Neural cell (in vitro differentiated cells): Measurements from ENCODE around the gene PLD3. TPM values are rescaled to one million over a fixed set of nuclear protein-coding genes. Genes with fewer than 3 reads are reported as not detected.

Experiments used
- H2AFZ ChIP-seq: fragments of 200-600, 300-800 bp; sonication (generic), shearing (Covaris generic); 2 replicates; pipeline ENCODE4 v1.6.0; 2014; ENCODE audit warnings: low read depth, mild to moderate bottlenecking, antibody characterized with exemption, low read length, moderate library complexity
- H3F3A ChIP-seq: fragments of 200-600 bp; shearing (Covaris generic); 2 replicates; pipeline ENCODE4 v1.6.1; 2016; ENCODE audit warnings: mild to moderate bottlenecking, moderate library complexity, mixed read lengths, antibody characterized with exemption, low read length; ENCODE audit not compliant: insufficient read depth, poor library complexity, severe bottlenecking
- H3K27ac ChIP-seq: fragments of 200-600, 300-800 bp; sonication (generic), shearing (Covaris generic); 2 replicates; pipeline ENCODE4 v1.5.1; 2014; ENCODE audit warnings: mild to moderate bottlenecking, low read length, moderate library complexity
- H3K27me3 ChIP-seq: fragments of 300-800, 200-600 bp; sonication (generic), shearing (Covaris generic); 2 replicates; pipeline ENCODE4 v1.6.0; 2014; ENCODE audit warnings: mild to moderate bottlenecking, low read depth, low read length, moderate library complexity; ENCODE audit not compliant: insufficient read depth
- H3K36me3 ChIP-seq: fragments of 300-800, 200-600 bp; sonication (generic), shearing (Covaris generic); 2 replicates; pipeline ENCODE4 v1.5.1; 2014; ENCODE audit warnings: mild to moderate bottlenecking, antibody characterized with exemption, low read length, moderate library complexity; ENCODE audit not compliant: insufficient read depth
- H3K4me2 ChIP-seq: fragments of 300-800, 200-600 bp; sonication (generic), shearing (Covaris generic); 2 replicates; pipeline ENCODE4 v1.6.0; 2014; ENCODE audit warnings: mild to moderate bottlenecking, low read length
- H3K4me3 ChIP-seq: fragments of 300-800, 200-600 bp; sonication (generic), shearing (Covaris generic); 2 replicates; pipeline ENCODE4 v1.5.1; 2014; ENCODE audit warnings: mild to moderate bottlenecking, low read length, moderate library complexity
- H3K79me2 ChIP-seq: fragments of 200-600 bp; shearing (Covaris generic); replicated peaks from 2 replicates; pipeline ENCODE4 v1.6.0; 2014; ENCODE audit warnings: mild to moderate bottlenecking, low read length, moderate library complexity; ENCODE audit not compliant: insufficient read depth
- H3K9ac ChIP-seq: fragments of 300-800, 200-600 bp; sonication (generic), shearing (Covaris generic); 2 replicates; pipeline ENCODE4 v1.6.1; 2016; ENCODE audit warnings: mild to moderate bottlenecking, low read length, mixed read lengths
- H3K9me2 ChIP-seq: fragments of 200-600 bp; shearing (Covaris generic); 2 replicates; pipeline ENCODE4 v1.6.1; 2016; ENCODE audit warnings: mild to moderate bottlenecking, low read length, mixed read lengths; ENCODE audit not compliant: insufficient read depth
- H3K9me3 ChIP-seq: fragments of 200-600, 300-800 bp; sonication (generic), shearing (Covaris generic); 2 replicates; pipeline ENCODE4 v1.6.1; 2016; ENCODE audit warnings: mild to moderate bottlenecking, mixed run types, low read length, moderate library complexity, mixed read lengths
- H4K20me1 ChIP-seq: fragments of 200-600 bp; shearing (Covaris generic); 2 replicates; pipeline ENCODE4 v1.6.1; 2016; ENCODE audit warnings: mild to moderate bottlenecking, mixed run types; ENCODE audit not compliant: insufficient read depth
- CTCF ChIP-seq: fragments of 450-650 bp; IDR thresholded peaks from 2 replicates; pipeline ENCODE4 v1.5.1; 2014; ENCODE audit warnings: antibody characterized with exemption, mild to moderate bottlenecking, moderate library complexity; ENCODE audit not compliant: poor library complexity, severe bottlenecking
- EP300 ChIP-seq: fragments of 450-650 bp; conservative IDR thresholded peaks from 2 replicates; pipeline ENCODE4 v1.6.1; 2014; ENCODE audit warnings: antibody characterized with exemption, mild to moderate bottlenecking, moderate library complexity; ENCODE audit not compliant: poor library complexity, severe bottlenecking
- EZH2 ChIP-seq: fragments of 200-600, 300-800 bp; shearing (Covaris generic), sonication (generic); IDR thresholded peaks from 2 replicates; pipeline ENCODE4 v1.6.1; 2014; ENCODE audit warnings: antibody characterized with exemption, low read length, borderline replicate concordance, mild to moderate bottlenecking; ENCODE audit not compliant: insufficient read depth, poor library complexity, severe bottlenecking
- MXI1 ChIP-seq: fragments of 450-650 bp; conservative IDR thresholded peaks from 2 replicates; pipeline ENCODE4 v1.6.1; 2014; ENCODE audit warnings: antibody characterized with exemption, mild to moderate bottlenecking; ENCODE audit not compliant: poor library complexity, severe bottlenecking
- POLR2AphosphoS5 ChIP-seq: IDR thresholded peaks from 2 replicates; pipeline ENCODE4 v1.6.1; 2012
- RAD21 ChIP-seq: fragments of 450-650 bp; conservative IDR thresholded peaks from 2 replicates; pipeline ENCODE4 v1.6.1; 2014; ENCODE audit warnings: antibody characterized with exemption, mild to moderate bottlenecking, moderate library complexity
- REST ChIP-seq: IDR thresholded peaks from 2 replicates; pipeline ENCODE4 v1.6.1; 2012; ENCODE audit warnings: borderline replicate concordance
- SMC3 ChIP-seq: fragments of 450-650 bp; conservative IDR thresholded peaks from 2 replicates; pipeline ENCODE4 v1.6.1; 2014; ENCODE audit warnings: antibody characterized with exemption, mild to moderate bottlenecking, moderate library complexity; ENCODE audit not compliant: poor library complexity
- TAF1 ChIP-seq: IDR thresholded peaks from 2 replicates; pipeline ENCODE4 v1.6.1; 2012; ENCODE audit warnings: low read depth
- polyA plus RNA-seq: library from polyadenylated mRNA; depleted of rRNA; stranded (reverse); fragments of >200 nt; gene quantifications from 2 replicates; pipeline ENCODE4 v1.2.3, GENCODE V29; 2014

Gene PLD3
- polyA plus RNA-seq, 1 donor from 2014 or later = 426 TPM

GRCh38 chr19:40422748-40423566 lies 74.5 kb downstream of the PLD3 start:
- no peak overlapping the region for H3K27ac ChIP-seq
- H3K79me2 ChIP-seq = no peaks in the 10 kb centered on the region
- TF ChIP-seq TAF1 (no peak), REST (no peak), POLR2AphosphoS5 (no peak), CTCF (no peak), EZH2 (no peak), MXI1 (no peak), SMC3 (no peak), EP300 (no peak), RAD21 (no peak)
- H3K4me3 ChIP-seq = no peak overlapping the region
- H3F3A ChIP-seq = no peaks in the 10 kb centered on the region
- H3K27me3 ChIP-seq = no peaks in the 10 kb centered on the region
- H2AFZ ChIP-seq = no peak overlapping the region
- no peaks in the 10 kb centered on the region for H3K9me2 ChIP-seq
- no peaks in the 10 kb centered on the region for H3K9me3 ChIP-seq
- no peak overlapping the region for H3K4me2 ChIP-seq
- no peaks in the 10 kb centered on the region for H3K36me3 ChIP-seq
- no peak overlapping the region for H3K9ac ChIP-seq
- no peaks in the 10 kb centered on the region for H4K20me1 ChIP-seq

GRCh38 chr19:40423938-40424337 lies 75.4 kb downstream of the PLD3 start:
- Histone ChIP-seq H3K9me3 (no peaks in the 10 kb centered on the region), H3K36me3 (no peaks in the 10 kb centered on the region), H3K79me2 (no peaks in the 10 kb centered on the region), H3K9me2 (no peaks in the 10 kb centered on the region), H3K27ac (no peak overlapping the region), H3K27me3 (no peaks in the 10 kb centered on the region), H3K4me2 (no peak overlapping the region), H3K4me3 (no peak overlapping the region), H3F3A (no peaks in the 10 kb centered on the region), H3K9ac (no peak overlapping the region), H2AFZ (no peak overlapping the region), H4K20me1 (no peaks in the 10 kb centered on the region)
- TF ChIP-seq TAF1 = no peak
- no peak for TF ChIP-seq EP300
- no peak for TF ChIP-seq RAD21
- no peak for TF ChIP-seq CTCF
- TF ChIP-seq SMC3 = no peak
- no peak for TF ChIP-seq REST
- TF ChIP-seq EZH2 = no peak
- no peak for TF ChIP-seq MXI1
- TF ChIP-seq POLR2AphosphoS5 = no peak
